Stomach (tissue), 9 donors: ENCODE results near the gene AKAP6. TPM values are rescaled to one million over a fixed set of nuclear protein-coding genes. Genes with fewer than 3 reads are reported as not detected.

Experiments
- DNase-seq, 2 donors: peaks; one replicate each; pipeline versions ENCODE4 v3.0.0 to v3.0.0-alpha.2; 2013 to 2019
- H3K27ac ChIP-seq, 5 donors: fragments of 200-600 bp in 4 of 5; sonication (generic) in 4 of 5; one replicate each; pipeline ENCODE4 v1.5.1; 2013 to 2019; ENCODE audit warnings: mild to moderate bottlenecking in 1 of 5, moderate library complexity in 1 of 5
- H3K27me3 ChIP-seq, 3 donors: fragments of 200-600 bp; sonication (generic); one replicate each; pipeline ENCODE4 v1.5.1; 2017 to 2019; ENCODE audit warnings: mixed run types in 1 of 3
- H3K36me3 ChIP-seq, 4 donors: fragments of 200-600 bp; sonication (generic); 1 replicate in 3 of 4; 2 replicates in 1 of 4; pipeline ENCODE4 v1.5.1; 2016 to 2019
- H3K4me1 ChIP-seq, 4 donors: fragments of 200-600 bp; sonication (generic); one replicate each; pipeline ENCODE4 v1.5.1; 2016 to 2019
- H3K4me3 ChIP-seq, 4 donors: fragments of 200-600 bp; sonication (generic) in 3 of 4; one replicate each; pipeline ENCODE4 v1.5.1; 2016 to 2019; ENCODE audit warnings: mild to moderate bottlenecking in 1 of 4
- H3K9me3 ChIP-seq, 4 donors: fragments of 200-600 bp; sonication (generic); one replicate each; pipeline ENCODE4 v1.5.1; 2016 to 2019
- EP300 ChIP-seq: sonication (generic); formaldehyde crosslinking; IDR thresholded peaks from one replicate; pipeline ENCODE4 v1.6.1; 2017; ENCODE audit warnings: antibody characterized with exemption
- POLR2A ChIP-seq, 4 donors: fragments of 450-650 bp; IDR thresholded peaks; one replicate each; pipeline ENCODE4 v1.6.1; 2016; ENCODE audit warnings: antibody characterized with exemption in 4 of 4, control low read depth in 2 of 4, mild to moderate bottlenecking in 1 of 4, moderate library complexity in 1 of 4
- POLR2AphosphoS5 ChIP-seq, 3 donors: sonication (generic); formaldehyde crosslinking; IDR thresholded peaks; one replicate each; pipeline ENCODE4 v1.6.1; 2016; ENCODE audit warnings: antibody characterized with exemption in 3 of 3
- WGBS, 5 donors: extraction: QIAGEN DNeasy Blood & Tissue Kit in 3 of 5; methylation state at CpG; one replicate each; pipeline versions ENCODE4 v1.1.5 to v1.1.7; 2013 to 2018; 5-methylcytosine and 5-hydroxymethylcytosine counted together
- intact Hi-C: fragments of 100-400 bp; cut with DNase I; formaldehyde crosslinking; loops from one replicate; pipeline ENCODE4 v1.15.1; 2023; ENCODE audit warnings: low total_unique reads
- polyA plus RNA-seq, 3 donors: library from polyadenylated mRNA; stranded (reverse); fragments of 200-250 nt; gene quantifications; one replicate each; pipeline ENCODE4 v1.2.3, GENCODE V29; 2013
- total RNA-seq, 5 donors: library from RNA; depleted of rRNA; stranded (reverse); fragments of >200 nt; gene quantifications; one replicate each; pipeline versions ENCODE4 v1.1.0 to v1.2.3, GENCODE V29; 2014 to 2016
- TF ChIP-seq, protein P1 (sequence below), 7 experiments: fragments of 450-650 bp in 4 of 7; fragments of 200-600 bp in 3 of 7; sonication (generic) in 3 of 7; IDR thresholded peaks; one replicate each; pipeline ENCODE4 v1.5.1; 2016 to 2019; ENCODE audit warnings: antibody characterized with exemption in 7 of 7, control low read depth in 2 of 7, mild to moderate bottlenecking in 1 of 7
- donor health status: healthy with polysubstance abuse.
- donor health status: Bipolar disorder and iron deficiency.
- donor health status: healthy.

The AKAP6 gene
- total and polyA plus RNA-seq, 8 donors: 0.15 to 132 (median 3.3) TPM

DNA sequence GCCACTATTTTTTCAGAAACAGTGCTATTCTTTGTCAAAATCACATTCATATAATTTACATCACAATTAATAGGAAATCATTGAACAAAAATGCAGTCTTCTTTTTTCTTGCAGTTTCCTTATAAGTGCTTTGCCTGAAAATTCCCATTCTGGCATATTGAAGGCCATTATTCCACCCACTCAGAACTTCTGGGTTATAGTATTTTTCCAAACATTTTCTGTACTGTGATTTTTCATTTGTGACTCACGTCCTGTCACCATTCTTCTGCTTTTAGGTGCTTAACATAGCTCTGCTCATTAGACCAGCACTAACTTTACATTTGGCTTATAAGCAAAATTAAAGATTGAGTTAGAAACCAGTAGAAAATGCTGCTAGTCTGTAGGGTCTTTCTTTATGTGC, 368.6 kb downstream of the AKAP6 start:
- TF ChIP-seq, protein P1, sequence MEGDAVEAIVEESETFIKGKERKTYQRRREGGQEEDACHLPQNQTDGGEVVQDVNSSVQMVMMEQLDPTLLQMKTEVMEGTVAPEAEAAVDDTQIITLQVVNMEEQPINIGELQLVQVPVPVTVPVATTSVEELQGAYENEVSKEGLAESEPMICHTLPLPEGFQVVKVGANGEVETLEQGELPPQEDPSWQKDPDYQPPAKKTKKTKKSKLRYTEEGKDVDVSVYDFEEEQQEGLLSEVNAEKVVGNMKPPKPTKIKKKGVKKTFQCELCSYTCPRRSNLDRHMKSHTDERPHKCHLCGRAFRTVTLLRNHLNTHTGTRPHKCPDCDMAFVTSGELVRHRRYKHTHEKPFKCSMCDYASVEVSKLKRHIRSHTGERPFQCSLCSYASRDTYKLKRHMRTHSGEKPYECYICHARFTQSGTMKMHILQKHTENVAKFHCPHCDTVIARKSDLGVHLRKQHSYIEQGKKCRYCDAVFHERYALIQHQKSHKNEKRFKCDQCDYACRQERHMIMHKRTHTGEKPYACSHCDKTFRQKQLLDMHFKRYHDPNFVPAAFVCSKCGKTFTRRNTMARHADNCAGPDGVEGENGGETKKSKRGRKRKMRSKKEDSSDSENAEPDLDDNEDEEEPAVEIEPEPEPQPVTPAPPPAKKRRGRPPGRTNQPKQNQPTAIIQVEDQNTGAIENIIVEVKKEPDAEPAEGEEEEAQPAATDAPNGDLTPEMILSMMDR (IDR thresholded peaks at IDR 0.05): no peak
- TF ChIP-seq EP300 (no peak), POLR2A (IDR thresholded peaks at IDR 0.05) (no peak), POLR2AphosphoS5 (IDR thresholded peaks at IDR 0.05) (no peak)

DNA sequence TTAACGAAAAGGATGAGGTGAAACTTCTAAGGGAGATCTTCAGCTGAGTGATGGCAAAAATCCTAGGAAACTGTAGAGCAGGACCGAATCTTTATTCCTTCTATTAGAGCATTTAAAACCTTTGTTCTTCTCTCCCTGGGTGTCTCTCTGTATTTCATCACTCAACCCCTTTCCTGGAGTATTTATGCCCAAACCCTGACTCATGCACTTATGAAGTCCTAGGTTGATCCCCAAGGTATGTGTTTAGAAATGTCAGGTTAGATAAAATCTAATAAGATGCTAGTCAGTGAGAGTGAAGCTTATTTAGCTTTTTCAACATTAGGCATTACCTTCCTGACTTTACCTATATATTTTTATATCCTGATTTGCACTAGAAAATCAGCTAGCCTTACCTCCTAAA, 369.7 kb downstream of the AKAP6 start:
- H3K4me1 ChIP-seq: peaks cover 0 to 13% (median 7%) of the 10 kb centered on the region in 4 donors
- no peaks in the 10 kb centered on the region for H3K36me3 ChIP-seq
- 64 to 88% (median 84%) methylated on average over 2 of the region's 2 CpGs for WGBS, 5 donors
- intact Hi-C loops: no loop called here
- no peak overlapping the region for H3K27ac ChIP-seq
- H3K4me3 ChIP-seq: no peak overlapping the region
- TF ChIP-seq EP300 (no peak), POLR2AphosphoS5 (IDR thresholded peaks at IDR 0.05) (no peak), POLR2A (IDR thresholded peaks at IDR 0.05) (no peak)
- TF ChIP-seq, protein P1 (IDR thresholded peaks at IDR 0.05): no peak
- DNase-seq: no peak
- no peaks in the 10 kb centered on the region for H3K27me3 ChIP-seq
- no peaks in the 10 kb centered on the region for H3K9me3 ChIP-seq

More for the DNA sequence above, 368.6 kb downstream of the AKAP6 start:
- Histone ChIP-seq H3K4me3 (no peak overlapping the region), H3K4me1 (peaks cover 0 to 5% (median 3%) of the 10 kb centered on the region in 4 donors), H3K27me3 (no peaks in the 10 kb centered on the region), H3K9me3 (no peaks in the 10 kb centered on the region), H3K27ac (no peak overlapping the region), H3K36me3 (no peaks in the 10 kb centered on the region)
- 57 to 79% (median 73%) methylated on average over 1 of the region's 1 CpG for WGBS, 5 donors
- intact Hi-C loops: no loop called here
- no peak for DNase-seq

DNA sequence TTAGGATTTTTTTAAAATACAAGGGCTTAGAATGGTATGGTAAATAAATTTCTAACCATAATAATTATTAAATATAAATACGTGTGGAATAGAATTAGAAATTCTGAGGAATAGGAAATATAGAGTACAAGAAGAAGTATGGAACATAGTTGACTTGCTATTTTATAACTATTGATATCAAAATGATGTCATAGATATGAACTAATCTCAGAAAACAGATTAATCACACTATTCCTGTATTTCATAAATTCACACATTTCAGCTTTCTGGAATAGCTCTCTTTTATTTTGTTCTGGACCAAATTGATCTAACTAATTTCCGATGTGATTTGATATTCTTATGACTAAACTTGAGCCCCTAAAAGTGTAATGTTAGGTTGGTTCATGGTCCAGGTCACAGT, 372.4 kb downstream of the AKAP6 start:
- 85 to 96% (median 92%) methylated on average over 2 of the region's 2 CpGs for WGBS, 5 donors

DNA sequence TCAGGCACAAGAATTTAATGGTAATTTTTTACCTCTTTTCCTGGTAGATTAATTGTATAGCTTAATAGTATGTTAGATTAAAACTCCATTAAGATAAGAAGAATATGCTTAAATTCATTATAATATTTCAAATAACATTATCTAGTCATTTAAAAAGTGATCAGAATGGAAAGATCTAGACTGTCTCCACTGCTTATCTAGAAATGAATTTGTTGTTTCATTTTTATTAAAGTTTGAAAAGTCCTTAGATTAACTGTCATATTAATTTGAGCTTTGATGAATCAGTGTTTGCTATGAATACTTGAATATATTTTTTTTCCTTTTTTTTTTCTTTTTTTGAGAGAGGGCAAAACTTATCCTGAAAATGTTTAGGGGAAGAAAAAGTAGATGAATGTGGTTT, 373.0 kb downstream of the AKAP6 start:
- DNase-seq: no peak
- Histone ChIP-seq H3K27me3 (no peaks in the 10 kb centered on the region), H3K4me3 (no peak overlapping the region), H3K4me1 (peaks cover 0 to 13% (median 7%) of the 10 kb centered on the region in 4 donors), H3K27ac (peak overlapping the region in 3 of 5 donors; percentile 61 to 78 (median 64)), H3K9me3 (no peaks in the 10 kb centered on the region), H3K36me3 (no peaks in the 10 kb centered on the region)
- intact Hi-C loops: no loop called here
- TF ChIP-seq EP300 (no peak), POLR2AphosphoS5 (IDR thresholded peaks at IDR 0.05) (no peak), POLR2A (IDR thresholded peaks at IDR 0.05) (no peak)
- TF ChIP-seq, protein P1 (IDR thresholded peaks at IDR 0.05): no peak

More for the DNA sequence above, 372.4 kb downstream of the AKAP6 start:
- no peak for DNase-seq
- no peak overlapping the region for H3K4me3 ChIP-seq
- no peak for TF ChIP-seq POLR2A (IDR thresholded peaks at IDR 0.05)
- TF ChIP-seq, protein P1 (IDR thresholded peaks at IDR 0.05): no peak
- TF ChIP-seq POLR2AphosphoS5 (IDR thresholded peaks at IDR 0.05): no peak
- TF ChIP-seq EP300: no peak
- intact Hi-C loops: no loop called here
- no peaks in the 10 kb centered on the region for H3K36me3 ChIP-seq
- no peaks in the 10 kb centered on the region for H3K9me3 ChIP-seq
- H3K4me1 ChIP-seq: peaks cover 0 to 13% (median 7%) of the 10 kb centered on the region in 4 donors
- peak overlapping the region in 1 of 5 donors; percentile 64 for H3K27ac ChIP-seq
- H3K27me3 ChIP-seq: no peaks in the 10 kb centered on the region
